Hepatocyte (in vitro differentiated cells): Measurements from ENCODE around the gene PTPN18. TPM values are rescaled to one million over a fixed set of nuclear protein-coding genes. Genes with fewer than 3 reads are reported as not detected.

ENCODE experiments used
- DNase-seq: peaks from one replicate; pipeline ENCODE4 v3.0.0-alpha.2; 2016; ENCODE audit warnings: low spot score
- H2AFZ ChIP-seq: fragments of 200-600 bp; sonication (generic); 2 replicates; pipeline ENCODE4 v1.6.0; 2016; ENCODE audit warnings: antibody characterized with exemption, mild to moderate bottlenecking
- H3K27ac ChIP-seq: fragments of 200-600 bp; sonication (generic); 2 replicates; pipeline ENCODE4 v1.5.1; 2016; ENCODE audit warnings: mild to moderate bottlenecking
- H3K27me3 ChIP-seq: fragments of 200-600 bp; sonication (generic); 2 replicates; pipeline ENCODE4 v1.6.1; 2016
- H3K36me3 ChIP-seq: fragments of 200-600 bp; sonication (generic); replicated peaks from 2 replicates; pipeline ENCODE4 v1.5.1; 2016; ENCODE audit warnings: low read depth; ENCODE audit not compliant: insufficient read depth
- H3K4me1 ChIP-seq: fragments of 200-600 bp; sonication (generic); 2 replicates; pipeline ENCODE4 v1.5.1; 2016; ENCODE audit warnings: mild to moderate bottlenecking, moderate library complexity; ENCODE audit not compliant: insufficient read depth
- H3K4me2 ChIP-seq: fragments of 200-600 bp; sonication (generic); 2 replicates; pipeline ENCODE4 v1.6.0; 2016
- H3K4me3 ChIP-seq: fragments of 200-600 bp; sonication (generic); 2 replicates; pipeline ENCODE4 v1.5.1; 2016; ENCODE audit warnings: mild to moderate bottlenecking
- H3K79me2 ChIP-seq: fragments of 200-600 bp; sonication (generic); 2 replicates; pipeline ENCODE4 v1.6.0; 2017; ENCODE audit warnings: mild to moderate bottlenecking
- H3K9me2 ChIP-seq: fragments of 200-600 bp; sonication (generic); replicated peaks from 2 replicates; pipeline ENCODE4 v1.6.0; 2017; ENCODE audit warnings: mild to moderate bottlenecking; ENCODE audit not compliant: insufficient read depth
- H3K9me3 ChIP-seq: fragments of 200-600 bp; sonication (generic); 2 replicates; pipeline ENCODE4 v1.5.1; 2016; ENCODE audit warnings: low read depth, mild to moderate bottlenecking
- H4K20me1 ChIP-seq: fragments of 200-600 bp; sonication (generic); 2 replicates; pipeline ENCODE4 v1.6.0; 2016; ENCODE audit warnings: mild to moderate bottlenecking; ENCODE audit not compliant: insufficient read depth, poor library complexity, severe bottlenecking
- EZH2 ChIP-seq: fragments of 200-600 bp; sonication (generic); IDR thresholded peaks from 2 replicates; pipeline ENCODE4 v1.6.1; 2016; ENCODE audit warnings: antibody characterized with exemption, mild to moderate bottlenecking, borderline replicate concordance
- EZH2phosphoT487 ChIP-seq: fragments of 200-600 bp; sonication (generic); IDR thresholded peaks from one replicate; pipeline ENCODE4 v1.6.1; 2018; ENCODE audit warnings: antibody characterized with exemption, mild to moderate bottlenecking, low read depth, moderate library complexity; ENCODE audit not compliant: unreplicated experiment, severe bottlenecking
- WGBS: methylation state at CpG from one replicate; pipeline ENCODE4 v1.1.6; 2016; ENCODE audit warnings: low lambda C conversion rate; ENCODE audit errors: missing lambda C conversion rate; 5-methylcytosine and 5-hydroxymethylcytosine counted together
- polyA plus RNA-seq: library from polyadenylated mRNA; unstranded; fragments of >200 nt; fragmentation: Nextera tagmentation; extraction: Ambion mirVana; gene quantifications from 2 replicates; pipeline ENCODE4 v1.2.1, GENCODE V29; 2016
- total RNA-seq: library from RNA; depleted of rRNA; stranded (reverse); fragments of >200 nt; gene quantifications from 2 replicates; pipeline ENCODE4 v1.2.3, GENCODE V29; 2014
- TF ChIP-seq, protein P1 (sequence below): fragments of 200-600 bp; sonication (generic); IDR thresholded peaks from 2 replicates; pipeline ENCODE4 v1.5.1; 2016; ENCODE audit warnings: antibody characterized with exemption, mild to moderate bottlenecking; ENCODE audit not compliant: poor library complexity

PTPN18 gene
- total and polyA plus RNA-seq, 2 experiments from 2014 or later: 34.7 to 34.8 TPM

DNA sequence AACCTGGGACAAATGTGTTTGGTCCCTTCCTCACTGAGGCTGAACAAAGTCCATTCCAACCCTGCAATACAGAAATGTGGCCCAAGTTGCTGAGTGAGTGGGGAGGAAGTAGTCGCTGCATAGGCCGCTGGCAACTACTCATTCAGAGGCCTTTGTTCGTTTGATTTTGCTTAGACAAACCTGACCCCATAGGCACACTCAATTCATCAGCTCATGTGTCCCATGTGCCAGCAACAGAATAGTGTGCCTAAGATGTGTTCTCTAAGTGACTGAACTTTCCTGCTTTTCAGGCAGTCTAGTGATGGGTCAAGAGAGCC, 23.0 kb downstream of the PTPN18 start:
- Histone ChIP-seq H3K4me1 (no peaks in the 10 kb centered on the region), H2AFZ (no peak overlapping the region), H3K27ac (no peak overlapping the region), H4K20me1 (no peaks in the 10 kb centered on the region), H3K36me3 (no peaks in the 10 kb centered on the region), H3K4me2 (no peak overlapping the region), H3K9me2 (no peaks in the 10 kb centered on the region), H3K4me3 (no peak overlapping the region), H3K79me2 (peaks cover 8% of the 10 kb centered on the region), H3K9me3 (no peaks in the 10 kb centered on the region), H3K27me3 (no peaks in the 10 kb centered on the region)
- no peak for DNase-seq
- WGBS: 93% methylated on average over 3 of the region's 3 CpGs
- TF ChIP-seq, protein P1, sequence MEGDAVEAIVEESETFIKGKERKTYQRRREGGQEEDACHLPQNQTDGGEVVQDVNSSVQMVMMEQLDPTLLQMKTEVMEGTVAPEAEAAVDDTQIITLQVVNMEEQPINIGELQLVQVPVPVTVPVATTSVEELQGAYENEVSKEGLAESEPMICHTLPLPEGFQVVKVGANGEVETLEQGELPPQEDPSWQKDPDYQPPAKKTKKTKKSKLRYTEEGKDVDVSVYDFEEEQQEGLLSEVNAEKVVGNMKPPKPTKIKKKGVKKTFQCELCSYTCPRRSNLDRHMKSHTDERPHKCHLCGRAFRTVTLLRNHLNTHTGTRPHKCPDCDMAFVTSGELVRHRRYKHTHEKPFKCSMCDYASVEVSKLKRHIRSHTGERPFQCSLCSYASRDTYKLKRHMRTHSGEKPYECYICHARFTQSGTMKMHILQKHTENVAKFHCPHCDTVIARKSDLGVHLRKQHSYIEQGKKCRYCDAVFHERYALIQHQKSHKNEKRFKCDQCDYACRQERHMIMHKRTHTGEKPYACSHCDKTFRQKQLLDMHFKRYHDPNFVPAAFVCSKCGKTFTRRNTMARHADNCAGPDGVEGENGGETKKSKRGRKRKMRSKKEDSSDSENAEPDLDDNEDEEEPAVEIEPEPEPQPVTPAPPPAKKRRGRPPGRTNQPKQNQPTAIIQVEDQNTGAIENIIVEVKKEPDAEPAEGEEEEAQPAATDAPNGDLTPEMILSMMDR: no peak
- TF ChIP-seq EZH2: no peak
- TF ChIP-seq EZH2phosphoT487: no peak

DNA sequence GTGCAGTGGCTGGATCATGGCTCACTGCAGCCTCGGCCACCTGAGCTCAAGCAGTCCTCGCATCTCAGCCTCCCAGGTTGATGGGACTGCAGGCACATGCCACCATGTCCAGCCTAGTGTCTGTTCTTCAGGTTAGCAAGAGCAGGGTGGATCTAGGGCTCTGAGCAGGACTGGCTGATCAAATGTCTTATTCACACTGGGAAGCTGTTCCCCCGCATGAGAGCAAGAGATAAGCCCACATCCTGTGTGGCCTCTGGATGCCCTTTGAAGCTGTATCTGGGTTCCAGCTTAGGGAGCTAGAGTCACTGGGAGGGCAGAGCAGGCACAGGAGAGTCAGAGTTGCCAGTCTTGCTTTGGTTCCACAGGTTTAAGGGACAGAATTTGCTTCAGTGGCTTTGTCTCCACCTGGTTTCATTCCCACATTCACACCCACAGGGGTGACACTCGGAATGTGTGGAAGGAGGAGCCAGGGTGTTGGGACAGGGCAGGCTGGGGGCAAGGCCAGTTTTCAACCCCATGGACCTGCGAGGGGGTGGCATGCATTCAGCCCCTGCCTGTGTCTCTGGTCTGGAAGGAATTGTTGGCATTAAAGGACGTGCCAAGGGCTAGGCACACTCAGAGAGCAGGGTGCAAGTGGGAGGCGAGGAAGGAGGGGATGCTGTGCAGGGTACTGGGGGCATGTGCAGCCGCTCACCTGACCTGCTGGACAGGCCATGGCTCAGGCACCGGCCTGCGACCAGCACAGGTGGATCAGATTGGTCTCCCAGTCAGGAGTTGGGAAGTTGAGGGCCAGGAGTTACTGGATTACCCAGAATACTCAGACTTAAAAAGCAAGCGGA, 24.5 kb downstream of the PTPN18 start:
- Histone ChIP-seq H3K4me1 (no peaks in the 10 kb centered on the region), H3K4me3 (no peak overlapping the region), H3K27ac (no peak overlapping the region), H3K36me3 (no peaks in the 10 kb centered on the region), H2AFZ (no peak overlapping the region), H3K79me2 (peaks cover 5% of the 10 kb centered on the region), H3K27me3 (no peaks in the 10 kb centered on the region), H4K20me1 (no peaks in the 10 kb centered on the region), H3K4me2 (no peak overlapping the region), H3K9me2 (no peaks in the 10 kb centered on the region), H3K9me3 (no peaks in the 10 kb centered on the region)
- no peak for DNase-seq
- TF ChIP-seq EZH2phosphoT487 (no peak), EZH2 (no peak)
- TF ChIP-seq, protein P1: no peak
- 90% methylated on average over 11 of the region's 11 CpGs for WGBS

DNA sequence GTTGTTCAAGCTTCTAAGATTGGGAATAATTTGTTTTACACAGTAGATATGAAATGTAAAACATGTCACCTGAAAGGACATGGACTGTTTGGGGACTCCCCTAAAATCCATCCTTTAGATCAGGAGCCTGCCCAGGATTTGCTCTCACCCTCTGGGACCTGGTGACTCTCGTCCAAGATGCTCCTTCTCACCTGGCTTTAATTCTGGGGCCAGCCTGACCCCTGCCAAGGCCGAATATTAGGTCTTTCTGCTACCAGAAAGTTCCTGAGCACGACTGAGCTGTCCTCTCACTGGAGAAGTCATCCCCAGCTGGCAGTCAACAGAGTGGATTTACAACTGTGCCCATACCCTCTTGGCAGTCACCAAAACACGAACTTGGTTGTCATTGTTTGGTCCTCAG, 25.3 kb downstream of the PTPN18 start:
- Histone ChIP-seq H3K4me2 (no peak overlapping the region), H3K27me3 (no peaks in the 10 kb centered on the region), H3K4me3 (no peak overlapping the region), H4K20me1 (no peaks in the 10 kb centered on the region), H3K27ac (no peak overlapping the region), H3K4me1 (no peaks in the 10 kb centered on the region), H3K9me2 (no peaks in the 10 kb centered on the region), H3K36me3 (no peaks in the 10 kb centered on the region), H2AFZ (no peak overlapping the region), H3K9me3 (no peaks in the 10 kb centered on the region), H3K79me2 (no peaks in the 10 kb centered on the region)
- WGBS: 87% methylated on average over 4 of the region's 4 CpGs
- TF ChIP-seq, protein P1: no peak
- TF ChIP-seq EZH2phosphoT487: no peak
- TF ChIP-seq EZH2: no peak
- no peak for DNase-seq

DNA sequence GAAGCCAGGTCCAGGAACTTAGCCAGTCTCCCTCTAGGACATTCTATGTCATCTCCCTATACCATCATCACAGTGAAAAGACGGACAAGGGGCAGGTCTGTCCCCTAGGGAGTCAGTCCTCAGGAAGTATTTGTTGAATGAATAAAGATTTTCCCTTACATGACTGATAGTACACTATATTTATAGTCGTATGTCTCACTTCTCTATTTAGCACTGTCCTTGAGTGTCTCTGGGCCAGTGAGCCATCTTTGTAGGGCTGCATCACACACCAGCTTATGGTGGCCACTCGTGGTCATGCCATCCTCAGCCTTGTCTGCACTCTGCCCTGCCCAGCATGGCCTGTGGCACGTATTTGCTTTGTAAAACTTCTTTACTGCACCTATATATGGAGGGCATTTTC, 25.8 kb downstream of the PTPN18 start:
- TF ChIP-seq EZH2: no peak
- TF ChIP-seq EZH2phosphoT487: no peak
- TF ChIP-seq, protein P1: no peak
- WGBS: 96% methylated on average over 4 of the region's 4 CpGs

More for the DNA sequence above, 25.8 kb downstream of the PTPN18 start:
- no peaks in the 10 kb centered on the region for H3K9me3 ChIP-seq
- H3K27me3 ChIP-seq: no peaks in the 10 kb centered on the region
- no peak overlapping the region for H3K4me3 ChIP-seq
- H3K4me2 ChIP-seq: no peak overlapping the region
- H3K4me1 ChIP-seq: no peaks in the 10 kb centered on the region
- H2AFZ ChIP-seq: no peak overlapping the region
- H3K9me2 ChIP-seq: no peaks in the 10 kb centered on the region
- no peaks in the 10 kb centered on the region for H3K79me2 ChIP-seq
- H3K27ac ChIP-seq: no peak overlapping the region
- H3K36me3 ChIP-seq: no peaks in the 10 kb centered on the region
- no peak for DNase-seq
- H4K20me1 ChIP-seq: no peaks in the 10 kb centered on the region
